A673 (cell line): Measurements from ENCODE around the gene POLR3K.

Source experiments
- CTCF ChIP-seq: fragments of 300-800, 200-600 bp; sonication (generic); conservative IDR thresholded peaks from 2 replicates; pipeline ENCODE4 v1.5.1; 2017; ENCODE audit warnings: low read depth, mild to moderate bottlenecking, antibody characterized with exemption, low read length, moderate library complexity, mixed read lengths
- EZH2 ChIP-seq: fragments of 200-600 bp; sonication (generic); IDR thresholded peaks from 2 replicates; pipeline ENCODE4 v1.6.1; 2017; ENCODE audit warnings: borderline replicate concordance, low read depth, mild to moderate bottlenecking, mixed read lengths, antibody characterized with exemption, low read length; ENCODE audit not compliant: poor library complexity, severe bottlenecking

GRCh38 chr16:53346-54236 lies at the start of gene POLR3K, which contains the start of gene SNRNP25:
- TF ChIP-seq CTCF (no peak), EZH2 (no peak)
